Transverse colon (tissue), 3 donors: ENCODE results near the gene BTD.

Experiments used
- CTCF ChIP-seq, 5 experiments: fragments of 200-600 bp in 3 of 5; fragments of 450-650 bp in 2 of 5; sonication (generic) in 3 of 5; IDR thresholded peaks; 1 replicate in 2 of 5; 2 replicates in 3 of 5; pipeline ENCODE4 v1.5.1; 2016 to 2017; ENCODE audit warnings: antibody characterized with exemption in 5 of 5, inconsistent platforms in 3 of 5, mild to moderate bottlenecking in 2 of 5, moderate library complexity in 1 of 5
- POLR2A ChIP-seq: fragments of 450-650 bp; IDR thresholded peaks from one replicate; pipeline ENCODE4 v1.6.1; 2016; ENCODE audit warnings: antibody characterized with exemption, mild to moderate bottlenecking, moderate library complexity

- TF ChIP-seq POLR2A (no peak), CTCF (IDR thresholded peaks at IDR 0.05) (no peak)
Observed at GRCh38 chr3:15659254-15659975, 57.9 kb downstream of the BTD start.
